GM19193 (cell line): ENCODE data around the gene CBX8.

ENCODE experiments used
- POLR2A ChIP-seq: IDR thresholded peaks from 4 replicates; pipeline ENCODE4 v1.6.1; 2011; ENCODE audit not compliant: insufficient read depth, insufficient read length; ENCODE audit errors: extremely low read depth

Gene CBX8

DNA sequence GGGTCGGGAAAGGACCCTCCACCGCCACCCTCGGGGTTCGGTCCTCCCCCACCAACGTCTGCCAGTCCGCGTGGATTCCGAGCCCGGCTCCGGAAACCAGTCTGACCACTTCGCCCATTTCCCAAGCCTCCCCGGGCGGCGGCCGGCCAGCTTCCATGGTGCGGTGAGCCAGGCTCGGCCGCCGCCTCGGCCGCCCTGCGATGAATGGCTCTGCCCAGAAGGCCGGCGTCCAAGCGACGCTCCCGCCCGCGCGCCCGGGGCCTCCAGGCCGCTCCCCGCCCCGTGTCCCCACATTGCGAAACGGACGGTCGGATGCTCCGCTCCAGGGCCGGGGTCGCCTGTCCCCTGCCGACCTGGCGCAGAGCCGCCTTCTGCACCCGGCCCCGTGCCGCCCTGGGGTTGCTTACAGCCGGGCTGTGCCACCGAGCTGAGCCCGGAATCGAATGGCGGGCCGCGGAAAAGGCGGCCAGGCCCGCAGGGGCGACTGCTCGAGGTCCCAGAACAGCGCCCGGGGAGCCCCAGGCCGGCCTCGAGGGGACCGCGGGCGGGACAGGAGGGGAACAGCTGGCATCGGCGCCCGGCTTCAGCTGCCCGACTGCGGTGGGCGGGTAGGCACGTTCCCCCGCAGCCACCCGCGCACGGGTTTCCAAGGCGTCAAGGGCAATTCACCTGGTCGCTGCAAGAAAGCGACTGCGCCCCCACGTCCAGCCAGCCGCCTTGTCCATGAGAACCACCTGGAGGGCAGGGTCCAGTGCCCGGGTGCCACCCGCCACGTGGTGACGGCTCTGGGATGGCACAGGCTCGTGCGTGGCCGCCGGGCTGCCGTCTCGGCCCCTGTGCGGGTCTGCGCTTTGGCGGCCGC lies 18.3 kb upstream of the CBX8 start:
- TF ChIP-seq POLR2A, result no peak

DNA sequence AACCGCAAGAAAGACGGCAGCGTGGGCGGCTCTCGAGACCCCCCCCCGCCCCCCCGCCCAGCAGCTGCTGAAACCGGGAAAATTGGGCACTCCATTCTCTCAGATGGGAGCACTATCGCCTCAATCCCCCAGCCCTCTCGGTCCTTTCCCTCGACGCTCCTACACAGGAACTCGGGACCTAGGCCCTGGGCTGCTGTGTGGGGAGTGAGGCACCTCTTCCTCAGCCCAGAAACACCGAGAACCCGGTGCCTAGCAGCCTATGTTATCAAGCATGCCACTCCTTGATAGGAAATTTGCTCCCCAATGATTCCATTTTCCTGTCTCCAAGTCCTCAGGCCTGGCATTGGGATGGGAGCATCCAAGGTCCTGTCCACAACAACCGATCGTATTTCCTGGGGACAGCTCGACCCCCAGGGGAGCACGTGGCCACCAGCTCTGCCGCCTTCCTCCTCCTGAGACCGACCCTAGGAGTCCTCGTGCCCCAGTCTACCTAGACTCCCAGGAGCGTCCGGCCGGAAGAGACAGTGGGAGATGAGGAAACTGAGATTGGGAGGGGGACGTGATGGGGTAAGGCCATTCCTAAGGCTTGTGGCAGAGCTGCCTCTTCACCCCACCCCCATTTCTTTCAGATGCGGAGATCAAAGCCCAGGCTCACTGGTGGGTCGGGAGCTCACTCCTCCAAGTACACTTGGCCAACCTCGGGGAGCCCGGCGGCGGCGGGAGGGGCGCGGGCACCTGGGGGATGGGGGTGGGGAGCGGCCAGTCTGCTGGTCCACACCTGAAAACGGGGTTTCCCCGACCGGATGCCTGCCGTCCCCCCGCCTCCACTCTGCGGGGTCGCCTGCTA lies 17.5 kb upstream of the CBX8 start:
- no peak for TF ChIP-seq POLR2A

DNA sequence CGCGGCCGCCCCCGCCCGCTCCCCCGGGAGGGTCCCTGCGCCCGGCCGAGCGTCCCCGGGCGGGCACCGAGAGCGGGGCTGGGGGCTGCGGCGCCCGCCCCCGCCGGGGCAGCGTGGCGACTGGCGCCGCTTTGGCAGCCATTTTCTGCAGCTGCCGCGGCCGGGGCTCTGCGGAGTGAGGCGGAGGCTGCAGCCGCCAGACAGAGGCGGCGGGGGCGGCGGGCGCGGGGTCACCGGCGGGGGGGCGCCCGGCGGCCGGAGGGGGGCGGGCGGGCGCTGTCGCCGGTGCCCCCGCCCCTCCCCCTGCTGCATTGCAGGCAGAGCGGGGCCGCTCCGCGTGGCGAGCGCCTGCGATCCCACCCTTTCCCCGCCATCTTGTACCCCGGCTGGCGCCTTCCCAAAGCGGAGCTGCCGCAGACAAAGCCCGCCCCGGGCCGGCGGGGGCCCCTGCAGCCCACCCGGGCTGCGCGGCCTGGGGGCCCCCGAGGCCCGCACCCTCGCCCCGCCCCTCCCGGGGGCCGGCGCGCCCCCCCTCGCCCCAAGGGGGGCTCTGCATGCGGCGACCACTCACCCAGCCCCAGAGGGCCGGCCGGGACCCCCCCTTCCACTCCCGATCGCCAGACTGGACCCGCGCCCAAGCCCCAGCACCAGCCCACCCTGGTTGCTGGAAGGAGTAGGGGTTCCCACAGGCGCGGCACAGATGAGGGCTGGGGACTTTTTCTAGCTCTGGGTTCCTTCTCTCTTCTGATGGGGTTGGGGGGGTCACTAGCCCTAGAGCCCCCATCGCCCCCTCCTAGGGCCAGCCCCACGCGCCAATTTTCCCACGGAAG lies 16.6 kb upstream of the CBX8 start:
- TF ChIP-seq POLR2A, result no peak

DNA sequence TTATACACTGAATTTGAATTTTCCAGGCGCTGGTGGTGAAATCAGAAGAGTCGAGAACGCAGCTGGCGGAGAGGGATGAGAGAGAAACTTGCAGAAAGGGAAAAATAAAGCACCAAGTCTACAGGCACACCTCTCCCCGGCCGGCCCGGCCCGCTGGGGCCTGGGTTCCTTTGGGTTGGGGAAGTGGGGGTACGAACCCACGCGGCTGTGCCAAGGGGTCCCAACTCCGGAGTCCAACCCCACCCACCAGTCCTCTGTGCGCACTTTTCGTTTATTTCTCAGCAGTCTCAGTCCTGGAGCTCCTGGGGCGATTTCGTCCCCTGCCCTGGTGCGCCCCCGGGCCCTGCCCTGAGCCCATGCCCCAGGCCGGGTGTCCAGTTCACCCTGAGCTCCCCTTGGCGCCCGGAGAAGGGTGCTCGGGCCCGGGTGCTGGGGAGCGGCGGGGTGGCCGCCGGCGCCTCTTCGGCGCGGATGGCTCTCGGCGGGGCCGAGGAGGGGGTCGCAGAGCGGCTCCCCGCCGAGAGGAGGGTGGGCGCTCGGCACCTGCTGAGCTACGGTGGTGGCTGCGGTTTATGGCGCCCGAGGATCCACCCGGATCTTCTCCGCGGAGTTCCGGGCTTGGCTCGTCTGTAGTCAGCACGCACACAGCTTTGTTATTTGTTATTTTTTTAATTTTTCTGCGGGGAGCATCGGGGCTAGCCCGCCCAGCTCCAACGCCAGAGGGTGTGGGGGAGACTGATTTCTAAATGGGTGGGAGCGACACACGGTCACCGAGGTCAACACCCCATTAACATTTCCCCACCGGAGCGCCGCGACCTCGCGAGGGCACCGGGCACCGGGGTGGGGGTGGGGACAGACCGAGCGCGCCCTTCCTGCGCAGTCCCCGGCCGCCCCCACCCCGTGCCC lies 15.7 kb upstream of the CBX8 start:
- no peak for TF ChIP-seq POLR2A

DNA sequence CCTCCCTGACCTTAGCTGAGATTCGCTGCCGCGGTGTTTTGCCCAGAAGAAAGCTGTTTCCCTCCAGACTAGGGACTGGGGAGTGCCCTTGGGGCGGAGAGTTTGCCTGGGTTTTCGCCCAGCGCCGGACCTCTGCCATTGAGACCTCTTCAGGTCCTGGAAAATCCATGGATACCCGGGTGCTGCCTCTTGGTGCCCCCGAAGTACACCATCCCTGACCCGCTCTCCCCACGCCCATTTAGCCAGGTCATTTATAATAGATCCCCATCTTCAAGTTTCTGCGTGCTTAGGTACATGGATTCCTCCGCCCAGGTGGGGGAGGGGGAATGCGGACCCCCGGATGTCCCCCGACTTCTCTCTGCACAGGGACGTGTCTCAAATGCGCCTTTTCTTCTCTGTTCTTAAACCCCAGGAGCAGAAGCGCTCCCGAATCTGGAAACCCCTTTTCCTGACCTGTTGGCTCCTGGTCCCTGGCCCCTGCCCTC lies 15.0 kb upstream of the CBX8 start:
- TF ChIP-seq POLR2A, result no peak

DNA sequence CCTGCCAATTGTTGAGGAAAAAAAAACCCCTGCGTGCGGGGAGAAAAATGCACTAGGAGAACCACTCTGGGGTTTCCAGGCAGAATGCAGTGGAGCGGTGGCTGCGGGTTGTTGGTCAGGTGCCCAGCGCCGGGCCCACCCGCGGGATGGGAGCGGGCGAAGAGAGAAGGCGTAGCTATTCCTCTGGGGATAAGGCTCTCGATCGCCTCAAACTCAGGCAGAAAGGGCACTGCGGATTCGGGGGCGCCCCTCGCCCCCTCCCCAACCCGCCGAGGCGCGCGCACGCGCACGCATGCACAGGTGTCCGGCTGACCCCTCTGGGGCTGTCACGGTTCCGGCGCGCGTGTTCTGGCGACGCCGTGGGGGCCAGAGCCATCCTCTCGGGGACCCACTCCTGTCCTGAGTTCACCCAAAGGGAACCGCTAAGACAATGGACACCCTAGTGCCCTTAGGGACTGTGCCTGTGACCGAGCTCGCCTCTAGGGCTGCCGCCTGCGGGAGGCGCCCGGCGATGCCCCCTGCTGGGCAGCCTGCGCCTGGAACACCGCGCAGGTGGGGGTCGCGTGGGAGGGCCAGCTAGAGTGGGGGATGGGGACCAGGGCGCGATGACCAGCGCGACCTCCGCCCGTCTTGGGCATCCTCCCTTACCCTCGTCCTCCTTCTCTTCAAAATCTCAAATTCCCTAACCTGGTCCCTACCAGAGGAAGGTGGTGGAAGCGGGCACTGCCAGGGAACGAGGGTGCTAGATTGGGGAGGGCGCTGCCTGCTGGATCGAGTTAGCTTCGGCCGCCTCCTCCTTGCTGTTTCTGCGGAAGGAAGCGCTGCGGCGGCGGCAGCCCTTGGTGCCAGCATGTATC lies 14.4 kb upstream of the CBX8 start:
- TF ChIP-seq POLR2A, result no peak

DNA sequence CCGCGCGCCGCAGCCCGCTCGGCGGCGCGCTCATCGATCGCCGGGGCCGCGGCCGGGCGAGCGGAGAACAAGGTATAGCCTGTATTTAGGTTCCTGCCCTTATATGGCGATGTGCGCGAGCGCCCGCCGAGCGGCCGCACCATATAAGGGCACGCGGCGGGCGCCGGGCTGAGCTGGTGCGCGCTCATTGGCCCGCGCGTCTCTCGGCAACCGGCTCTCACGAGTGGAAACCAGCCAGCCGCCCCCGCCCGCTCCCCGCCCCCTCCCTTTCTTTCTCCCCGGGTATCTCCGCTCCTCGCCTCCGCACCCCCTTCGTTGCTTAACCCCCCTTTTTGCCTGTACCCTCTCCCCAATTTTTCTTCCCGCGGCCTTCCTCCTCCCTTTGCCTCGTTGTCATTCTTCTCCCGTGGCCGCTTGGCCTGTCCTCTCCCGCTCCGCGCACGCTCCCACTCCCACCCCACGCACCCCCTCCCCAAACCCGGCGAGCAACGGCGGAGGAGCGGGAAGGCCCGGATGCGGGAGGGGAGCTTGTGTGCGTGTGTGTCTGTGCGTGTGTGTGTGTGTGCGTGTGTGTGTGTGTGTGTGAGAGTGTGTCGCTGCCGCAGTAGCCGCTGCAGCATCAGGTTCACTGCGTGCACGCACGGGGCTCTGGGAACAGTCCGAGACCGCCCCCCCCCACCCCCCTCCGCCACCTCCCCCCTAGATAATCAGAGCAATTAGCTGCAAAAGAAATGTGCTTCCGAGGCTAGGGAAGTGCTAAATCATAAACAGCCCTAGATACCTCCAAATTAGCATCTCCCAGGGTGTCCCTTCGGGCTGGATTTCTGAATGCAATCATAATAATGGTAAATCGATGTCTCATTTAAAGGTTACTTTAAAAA lies 13.5 kb upstream of the CBX8 start:
- no peak for TF ChIP-seq POLR2A

DNA sequence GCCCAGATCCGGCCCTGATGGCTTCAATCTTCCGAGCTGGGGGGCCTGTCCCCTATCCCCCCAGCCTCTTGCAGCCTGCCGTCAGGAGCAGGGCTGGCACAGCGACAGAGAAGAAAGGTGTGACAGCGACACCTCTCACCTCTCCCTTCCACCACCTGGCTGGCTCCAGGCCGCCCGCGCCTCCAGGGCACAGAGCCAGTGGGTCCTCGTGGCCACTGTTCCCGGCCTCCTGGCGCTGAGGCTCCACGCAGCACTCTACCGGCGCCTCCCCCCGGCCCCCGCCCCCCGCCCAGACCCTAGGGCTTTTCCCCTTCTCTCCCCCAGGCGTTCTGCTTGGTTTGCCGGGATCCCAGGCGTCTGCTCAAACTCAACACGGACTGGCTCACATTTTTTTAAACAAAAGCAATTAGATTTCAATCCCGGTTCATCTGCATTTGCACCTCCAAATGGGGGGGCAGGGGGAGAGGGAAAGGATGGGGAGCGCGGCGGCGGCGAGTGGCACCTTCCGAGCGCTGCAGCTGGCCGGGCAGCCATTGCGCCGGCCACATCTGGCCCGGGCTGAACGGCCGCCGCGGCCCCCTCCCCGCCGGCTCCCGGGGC lies 12.8 kb upstream of the CBX8 start:
- no peak for TF ChIP-seq POLR2A

DNA sequence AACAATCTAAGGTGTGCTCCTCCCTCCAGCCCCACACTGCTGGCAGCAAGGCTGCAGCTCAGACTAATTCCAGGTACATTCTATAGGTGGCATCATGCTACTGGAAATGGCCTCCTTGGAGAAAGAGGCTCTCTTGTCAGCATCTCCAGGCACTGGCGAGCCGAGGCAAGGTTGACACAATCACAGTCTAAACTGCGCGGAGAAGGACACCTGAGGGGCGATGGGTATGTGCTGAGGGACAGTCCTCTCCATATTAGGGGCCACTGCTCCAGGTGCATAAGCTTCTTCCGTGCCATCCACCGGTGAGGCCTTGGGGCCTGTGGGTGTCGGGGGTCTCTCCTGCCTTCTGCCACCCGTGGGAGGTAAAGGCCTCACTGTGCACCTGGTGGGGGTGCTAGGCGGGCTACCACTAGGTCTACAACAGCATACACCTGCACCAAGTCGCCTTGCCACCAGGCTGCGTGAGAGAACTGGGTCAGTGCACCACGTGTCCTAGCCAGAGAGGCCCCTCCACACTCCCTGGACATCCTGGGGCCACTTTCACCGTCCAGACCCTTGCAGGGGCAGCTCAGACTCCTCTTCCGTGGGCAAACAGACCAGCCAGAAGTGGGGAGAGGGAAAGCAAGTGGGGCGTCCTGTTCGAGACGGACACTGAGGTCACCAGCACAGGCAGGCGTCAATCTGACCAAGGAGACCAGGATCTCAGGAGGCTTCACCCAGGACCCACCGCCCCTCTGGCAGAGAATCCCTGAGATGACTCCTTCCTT lies 12.1 kb upstream of the CBX8 start:
- TF ChIP-seq POLR2A, result no peak

DNA sequence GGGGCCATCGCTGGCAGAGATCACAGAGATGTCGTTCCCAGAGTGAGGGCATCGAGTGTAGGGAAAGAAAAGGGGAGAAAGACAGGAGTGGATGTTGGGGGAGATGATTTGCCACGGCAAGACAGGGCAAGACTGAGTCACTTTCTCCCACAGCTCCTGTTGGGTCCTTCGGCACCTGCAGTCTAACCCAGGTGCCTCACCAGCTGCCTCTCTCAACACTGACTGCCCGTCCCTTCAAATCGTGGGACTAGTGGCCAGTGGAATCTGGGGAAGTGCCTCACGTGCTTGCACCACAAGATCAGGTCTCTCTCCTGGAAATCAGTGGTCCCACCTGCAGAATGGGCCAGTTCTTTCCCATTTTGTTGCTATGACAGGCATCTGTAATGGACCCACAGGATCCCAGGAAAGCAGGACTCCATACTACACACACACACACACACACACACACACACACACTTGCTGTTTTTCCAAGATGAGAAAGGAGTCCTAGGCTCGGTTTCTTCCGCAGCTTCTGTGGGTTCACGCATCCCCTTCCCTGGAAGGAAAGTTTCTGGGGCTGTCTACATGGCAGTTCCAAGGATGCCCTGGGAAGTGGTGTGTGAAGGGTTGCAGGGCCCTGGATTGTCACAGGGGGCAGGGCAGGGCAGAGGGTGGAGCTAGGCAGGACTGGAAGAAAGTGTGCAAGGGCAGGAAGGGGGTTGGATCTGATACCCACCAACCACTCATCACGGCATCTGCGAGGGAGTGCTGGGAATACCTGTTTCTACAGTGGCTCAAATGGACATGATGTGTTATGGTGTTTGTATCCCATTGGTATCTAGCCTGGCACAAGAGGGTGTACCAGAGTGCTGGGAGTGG lies 10.2 kb upstream of the CBX8 start:
- TF ChIP-seq POLR2A, result no peak
